GM20431 (cell line): ENCODE results near the gene ANKRD34A.

Experiments
- in situ Hi-C: fragments of 300-500 bp; cut with MseI, MboI; formaldehyde crosslinking; loops from one replicate; pipeline ENCODE4 v1.15.0; 2020; ENCODE audit warnings: low sequenced_read_pairs; ENCODE audit not compliant: unreplicated experiment

Gene ANKRD34A

GRCh38 chr1:145917595-145917994, 46.8 kb downstream of the ANKRD34A start:
- in situ Hi-C loops, result no loop called here

GRCh38 chr1:145916745-145917144, 47.6 kb downstream of the ANKRD34A start:
- in situ Hi-C loops, result no loop called here

GRCh38 chr1:145912128-145912641, 52.2 kb downstream of the ANKRD34A start:
- in situ Hi-C loops, result no loop called here
